ENCODE measurements around the gene FGFR3. TPM values are rescaled to one million over a fixed set of nuclear protein-coding genes. Genes with fewer than 3 reads are reported as not detected.

The FGFR3 gene
- total RNA-seq, 1 experiment from 2014 or later: 49.9 TPM

DNA sequence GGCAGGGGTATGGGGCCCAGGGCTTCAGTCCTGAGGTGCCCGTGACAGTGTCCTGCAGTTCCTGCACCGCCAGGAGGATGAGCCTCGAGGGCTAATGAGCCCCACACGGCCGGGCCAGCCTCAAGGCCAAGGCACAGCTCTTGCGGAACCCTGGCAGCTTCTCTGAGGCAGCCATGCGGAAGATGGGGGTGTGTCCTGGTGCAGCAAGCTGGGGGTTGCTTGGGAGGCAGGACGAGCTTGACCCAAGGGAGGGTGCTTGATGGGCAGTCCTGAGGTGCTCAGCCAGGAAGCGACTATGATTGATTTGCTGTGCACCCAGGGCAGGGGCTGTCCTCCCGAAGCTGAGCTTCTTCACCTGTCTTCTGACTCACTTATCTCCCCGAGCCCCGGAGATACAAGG, 9.1 kb upstream of the FGFR3 start:
- in situ Hi-C loops (cut with HindIII; ENCODE audit: low sequenced_read_pairs): no loop called here
- DNase-seq (ENCODE audit: low spot score): no peak

DNA sequence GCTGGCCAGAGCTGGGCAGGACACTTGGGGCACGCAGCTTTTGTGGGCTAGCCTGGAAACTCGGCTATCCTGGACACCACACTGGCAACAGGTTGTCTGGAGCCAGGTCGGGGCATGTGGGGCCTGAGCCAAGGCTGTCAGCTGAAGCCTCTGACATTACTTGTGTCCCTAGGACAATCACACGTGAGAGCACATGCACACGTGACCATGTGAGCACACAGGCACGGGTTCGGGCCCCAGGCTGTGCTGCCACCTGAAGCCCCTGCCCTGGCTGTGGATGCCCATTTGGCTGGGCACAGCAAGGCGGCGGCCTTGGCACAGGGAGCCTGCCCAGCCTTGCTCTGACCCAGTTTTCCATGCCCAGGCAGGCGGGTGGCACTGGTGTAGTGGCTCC, 8.7 kb upstream of the FGFR3 start:
- in situ Hi-C loops (cut with HindIII; ENCODE audit: low sequenced_read_pairs): no loop called here
- peak; percentile 86 for DNase-seq (ENCODE audit: low spot score)

DNA sequence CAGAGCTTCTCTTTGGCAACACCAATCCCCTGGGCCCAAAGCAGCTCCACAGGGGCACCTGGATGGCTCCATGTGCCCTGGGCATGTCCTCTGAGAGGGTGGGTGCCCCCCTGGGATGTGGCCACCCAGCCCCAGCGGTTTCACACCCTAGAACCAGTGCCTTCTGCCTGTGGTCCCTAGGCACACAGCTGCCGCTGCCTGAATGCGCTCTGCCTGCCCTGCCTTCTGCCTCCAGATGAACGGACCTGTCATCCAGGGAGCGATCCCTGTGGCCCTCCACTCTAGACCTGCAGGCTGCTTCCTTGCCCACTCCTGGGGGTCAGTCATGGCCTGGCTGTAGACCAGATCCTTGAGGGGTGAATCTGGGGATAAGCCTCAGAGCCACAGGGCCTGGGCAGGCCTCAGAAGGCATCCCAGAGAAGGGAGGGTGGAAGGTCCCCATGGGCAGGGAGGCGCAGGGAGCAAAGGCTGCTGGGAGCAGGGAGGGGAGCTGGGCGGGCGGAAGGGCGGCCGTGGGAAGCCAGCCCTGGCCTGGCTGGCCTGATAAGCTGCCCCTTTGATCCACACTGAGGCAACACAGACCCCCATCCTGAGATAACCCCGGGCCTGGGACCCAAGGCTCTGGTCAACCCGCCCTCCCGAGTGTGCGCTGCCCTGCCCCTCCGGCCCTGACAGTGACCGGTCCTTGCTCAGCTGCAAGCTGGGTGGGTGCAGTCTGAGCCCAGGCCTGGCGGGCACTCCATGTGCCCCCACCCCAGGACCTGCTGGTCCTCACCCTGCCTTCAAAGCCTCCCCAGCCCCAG, 8.1 kb upstream of the FGFR3 start:
- peak; percentile 51 for DNase-seq (ENCODE audit: low spot score)
- in situ Hi-C loops (cut with HindIII; ENCODE audit: low sequenced_read_pairs): no loop called here

DNA sequence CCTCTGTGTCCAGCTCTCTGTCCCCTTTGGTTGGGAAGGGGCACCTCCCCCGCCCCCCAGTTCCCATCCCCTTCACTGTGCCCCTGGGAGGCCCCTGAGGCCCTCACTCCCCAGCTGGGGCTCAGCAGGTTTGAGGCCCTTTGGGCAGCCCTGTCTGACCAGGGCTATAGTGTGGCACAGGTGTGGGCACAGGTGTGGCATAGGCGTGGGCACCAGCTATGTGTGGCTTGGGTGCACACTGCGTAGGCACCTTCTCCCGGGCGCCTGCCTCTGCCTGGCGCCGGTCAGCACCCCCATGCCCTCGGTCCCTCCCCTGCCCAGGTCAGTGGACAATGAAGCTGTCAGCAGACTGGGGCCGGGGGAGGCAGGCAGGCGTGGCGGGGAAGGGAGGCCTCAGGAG, 7.5 kb upstream of the FGFR3 start:
- in situ Hi-C loops (cut with HindIII; ENCODE audit: low sequenced_read_pairs): no loop called here
- no peak for DNase-seq (ENCODE audit: low spot score)

DNA sequence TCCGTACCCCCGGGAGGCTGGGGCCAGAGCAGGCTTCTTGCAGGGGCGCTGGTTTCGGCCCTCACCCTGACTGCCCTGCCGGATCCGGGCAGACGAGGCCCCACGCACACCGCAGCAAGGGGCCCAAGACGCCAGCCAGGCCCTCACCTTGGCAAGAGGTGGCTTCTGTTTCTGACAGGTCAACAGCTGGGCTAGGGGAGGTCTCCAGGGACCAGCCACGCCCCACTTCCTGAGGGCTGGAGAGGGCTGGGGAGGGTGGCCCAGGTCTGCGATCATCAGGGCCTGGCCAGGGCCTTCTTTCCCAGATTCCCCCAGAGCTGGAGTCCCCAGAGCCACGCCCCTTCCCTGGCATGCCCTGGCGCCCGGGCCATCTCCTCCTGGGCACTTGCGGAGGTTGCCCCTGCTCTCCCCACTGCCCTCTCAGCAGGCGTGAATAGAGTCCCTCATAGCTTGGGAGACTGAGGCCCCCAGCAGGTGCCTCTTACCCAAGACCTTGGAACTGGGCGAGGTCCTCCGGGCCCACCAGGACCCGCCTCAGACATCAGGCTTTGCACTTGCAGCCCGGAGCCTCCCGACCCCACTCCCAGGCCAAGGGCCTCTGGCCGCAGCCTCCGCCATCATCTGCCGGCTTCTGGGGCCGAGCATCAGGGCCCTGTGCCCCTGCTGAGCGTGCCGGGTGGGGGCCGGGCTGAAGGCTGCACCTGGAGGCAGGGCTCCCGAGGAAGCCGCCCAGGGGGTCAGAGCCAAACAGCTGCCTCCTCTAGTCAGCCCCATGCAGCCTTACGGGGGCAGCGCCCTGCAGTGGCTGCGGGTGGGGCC, 6.3 kb upstream of the FGFR3 start:
- no peak for DNase-seq (ENCODE audit: low spot score)
- in situ Hi-C loops (cut with HindIII; ENCODE audit: low sequenced_read_pairs): no loop called here

DNA sequence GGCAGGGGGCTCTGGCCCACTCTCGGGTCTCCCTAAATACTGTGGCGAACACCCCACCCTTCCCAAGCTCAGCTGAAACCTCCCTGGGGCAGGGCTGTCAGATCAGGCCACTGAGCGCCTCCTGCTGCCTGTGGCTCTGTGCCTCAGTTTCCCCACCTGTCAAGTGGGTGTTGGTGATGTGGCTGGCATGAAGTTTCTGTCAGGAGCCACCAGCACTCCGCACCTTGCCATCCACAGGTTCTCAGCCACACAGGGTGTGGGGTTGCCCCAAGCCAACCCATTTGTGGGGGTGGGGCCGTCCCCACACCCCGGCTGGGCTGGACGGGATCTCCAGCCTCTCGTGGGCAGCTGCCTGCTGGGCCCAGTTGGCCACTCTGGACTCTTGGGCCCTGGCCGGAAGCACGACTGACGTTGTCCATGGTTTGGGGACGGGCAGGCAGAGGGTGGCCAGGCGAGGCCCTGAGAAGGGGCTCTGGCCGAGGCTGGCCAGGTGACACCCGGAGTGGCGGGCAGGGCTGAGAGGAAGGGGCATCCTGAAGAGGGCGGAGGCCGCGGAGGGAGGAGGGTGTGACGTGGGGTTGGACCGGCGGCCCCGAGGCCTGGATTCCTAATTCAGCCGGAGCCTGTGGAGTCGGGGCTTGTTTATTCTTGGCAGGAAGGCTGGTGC, 5.5 kb upstream of the FGFR3 start:
- in situ Hi-C loops (cut with HindIII; ENCODE audit: low sequenced_read_pairs): no loop called here
- DNase-seq (ENCODE audit: low spot score): no peak

DNA sequence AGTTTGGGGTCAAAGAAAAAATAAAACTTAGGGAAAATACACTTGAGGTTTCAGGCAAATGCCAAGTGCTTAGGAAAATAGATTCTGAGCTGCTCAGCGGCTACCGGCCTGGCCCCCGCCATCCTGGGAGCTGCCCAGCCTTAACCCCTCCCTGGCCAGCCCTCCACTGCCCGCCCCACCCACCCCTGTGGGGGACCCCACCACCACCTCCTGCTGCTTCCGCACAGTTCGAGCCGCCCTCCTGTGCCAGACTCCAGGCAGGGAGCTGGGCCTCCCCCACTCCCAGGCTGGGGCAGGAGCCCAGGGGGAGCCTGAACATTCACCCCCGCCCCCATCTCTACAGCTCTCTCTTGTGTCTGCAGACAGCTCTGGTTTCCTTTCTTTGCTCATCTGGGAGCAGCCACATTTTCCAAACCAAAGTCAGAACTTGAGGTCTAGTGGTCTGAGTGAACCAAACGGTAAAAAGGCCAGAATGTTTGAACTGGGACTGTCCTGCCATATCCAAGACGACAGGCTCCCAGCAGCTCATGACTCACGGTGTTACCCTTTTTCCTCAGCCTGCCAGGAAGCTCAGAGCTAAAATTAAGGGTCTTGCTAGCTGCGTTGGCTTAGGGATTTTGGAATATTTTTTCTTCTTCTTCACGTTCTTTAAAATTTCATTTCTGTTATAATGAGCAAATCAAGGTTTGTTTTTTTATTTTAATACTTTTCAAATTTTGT, 4.7 kb upstream of the FGFR3 start:
- in situ Hi-C loops (cut with HindIII; ENCODE audit: low sequenced_read_pairs): no loop called here
- DNase-seq (ENCODE audit: low spot score): no peak

DNA sequence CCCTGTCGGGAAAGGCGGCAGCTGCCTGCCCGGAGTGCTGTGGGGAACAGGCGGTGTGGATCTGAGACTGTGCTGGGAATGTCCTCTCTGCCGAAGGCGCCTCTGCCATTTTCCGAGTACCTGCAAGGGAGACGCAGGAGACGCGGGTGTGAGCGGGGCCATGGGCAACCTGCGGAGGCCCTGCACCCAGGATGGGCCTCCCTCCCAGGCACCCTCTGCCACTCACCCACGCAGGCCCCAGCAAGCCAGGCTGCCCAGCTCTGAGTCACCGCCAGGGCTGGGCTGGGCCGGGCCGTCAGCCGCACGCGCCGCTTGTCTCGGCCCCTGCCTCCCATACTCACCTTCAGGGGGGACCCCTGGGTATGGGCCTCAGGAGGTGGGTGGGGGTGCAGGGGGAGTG, 3.5 kb upstream of the FGFR3 start:
- in situ Hi-C loops (cut with HindIII; ENCODE audit: low sequenced_read_pairs): no loop called here
- DNase-seq (ENCODE audit: low spot score): no peak

DNA sequence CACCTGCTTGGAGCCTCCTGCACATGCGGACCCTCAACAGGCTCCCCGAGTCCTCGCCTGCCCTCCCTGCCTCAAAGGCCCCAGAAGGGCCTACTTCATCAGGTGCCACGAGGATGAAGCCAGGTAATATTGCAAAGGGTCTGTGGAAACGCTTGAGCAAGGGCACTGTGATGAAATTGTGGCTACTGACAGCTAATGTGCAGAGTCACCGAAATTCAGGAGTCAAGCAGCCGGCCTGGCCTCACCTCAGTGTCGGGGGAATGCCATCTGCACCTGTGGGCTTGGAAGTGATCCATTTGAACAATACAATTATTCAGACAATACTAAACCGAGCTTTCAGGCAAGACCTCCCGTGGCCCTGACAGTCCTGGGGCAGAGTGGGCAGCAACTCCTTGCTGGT, 3.1 kb upstream of the FGFR3 start:
- peak; percentile 58 for DNase-seq (ENCODE audit: low spot score)
- in situ Hi-C loops (cut with HindIII; ENCODE audit: low sequenced_read_pairs): no loop called here

DNA sequence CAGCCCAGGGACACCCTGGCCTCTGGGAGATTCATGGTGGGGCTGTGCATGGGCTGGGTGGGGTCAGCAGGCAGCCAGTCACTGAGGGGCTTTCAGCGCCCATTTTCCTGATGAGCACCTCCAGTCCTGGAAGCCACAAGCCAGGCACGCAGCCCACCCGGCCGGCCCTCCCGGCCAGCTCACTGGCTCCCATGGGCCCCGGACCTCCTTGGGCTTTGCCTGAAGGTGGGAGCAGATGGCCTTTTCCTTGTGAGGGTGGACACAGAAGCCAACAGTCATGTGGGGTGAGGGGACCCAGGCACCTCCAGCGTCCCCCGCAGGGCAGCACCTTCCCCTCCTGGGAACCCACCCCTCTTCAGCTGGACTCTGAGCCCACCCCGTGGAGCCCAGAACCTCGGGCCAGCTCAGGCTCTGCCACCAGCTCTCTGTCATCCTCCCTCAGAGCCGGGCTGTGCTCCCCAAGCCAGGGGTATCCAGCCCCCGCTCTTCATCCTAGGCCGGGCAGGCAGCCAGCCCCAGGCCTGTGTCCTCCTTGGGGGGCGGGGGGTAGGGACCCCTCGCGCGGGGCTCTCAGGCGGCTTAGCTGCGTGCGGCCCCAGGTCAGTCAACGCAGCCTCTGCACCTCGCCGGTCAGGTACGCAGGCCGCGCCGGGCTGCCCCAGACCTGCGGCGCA, 798 bp upstream of the FGFR3 start:
- DNase-seq (ENCODE audit: low spot score): no peak
- in situ Hi-C loops (cut with HindIII; ENCODE audit: low sequenced_read_pairs): no loop called here

DNA sequence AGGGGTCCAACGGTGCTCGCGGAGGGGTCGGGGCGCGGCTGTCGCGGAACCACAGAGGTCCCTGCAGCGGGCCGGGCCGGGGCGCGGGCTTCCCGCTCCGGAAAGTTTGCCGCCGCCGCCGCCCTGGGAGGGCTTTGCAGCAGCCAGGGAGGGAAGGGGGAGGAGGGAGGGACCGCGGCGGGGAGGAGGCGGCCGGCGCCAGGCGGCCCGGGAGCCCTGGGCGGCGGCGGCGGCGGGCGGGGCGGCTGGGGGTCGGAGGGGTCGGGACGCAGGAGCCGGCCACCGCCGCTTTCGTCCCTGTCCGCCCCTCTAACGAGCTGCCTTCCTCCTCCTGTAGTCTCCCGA, 375 bp downstream of the FGFR3 start:
- DNase-seq (ENCODE audit: low spot score): no peak
- in situ Hi-C loops (cut with HindIII; ENCODE audit: low sequenced_read_pairs): no loop called here

DNA sequence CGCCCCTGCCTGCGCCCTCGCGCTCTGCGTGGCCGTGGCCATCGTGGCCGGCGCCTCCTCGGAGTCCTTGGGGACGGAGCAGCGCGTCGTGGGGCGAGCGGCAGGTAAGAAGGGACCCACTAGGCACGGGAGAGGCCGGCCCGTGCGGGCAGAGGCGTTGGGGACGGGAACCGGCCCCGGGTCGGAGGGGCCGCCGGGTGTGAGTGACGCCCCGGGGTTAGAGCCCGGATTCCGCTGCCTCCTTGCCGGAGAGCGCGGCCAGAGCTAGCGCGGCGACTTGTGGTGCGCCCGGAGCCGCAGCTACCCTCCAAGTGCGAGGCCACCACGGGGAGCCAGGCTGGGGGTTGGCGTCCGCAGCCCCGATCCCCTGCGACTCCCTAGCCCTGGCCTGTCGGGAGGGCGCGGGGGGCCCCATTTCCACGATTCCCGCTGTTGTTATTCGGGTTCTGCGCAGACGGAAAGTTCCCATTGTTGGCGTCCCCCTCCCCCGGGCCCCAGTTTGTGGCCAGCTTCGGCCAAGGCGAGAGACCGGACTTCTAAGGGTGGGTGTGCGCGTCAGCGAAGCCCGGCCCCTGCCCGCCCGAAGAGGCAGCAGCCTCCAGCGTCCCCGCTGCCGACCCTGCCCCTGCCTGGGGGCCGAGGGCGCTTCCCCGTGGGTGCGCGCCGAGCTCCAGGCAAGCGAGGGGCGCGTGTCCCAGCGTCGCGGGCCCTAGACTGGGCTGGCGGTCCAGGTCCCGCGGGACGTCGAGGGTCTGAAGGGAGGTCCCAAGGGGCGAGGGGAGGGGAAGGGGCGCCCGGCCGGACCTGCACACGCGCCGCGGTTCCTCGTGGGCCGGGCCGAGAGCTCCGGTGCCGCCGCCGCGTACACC, 1.1 kb downstream of the FGFR3 start:
- in situ Hi-C loops (cut with HindIII; ENCODE audit: low sequenced_read_pairs): no loop called here

DNA sequence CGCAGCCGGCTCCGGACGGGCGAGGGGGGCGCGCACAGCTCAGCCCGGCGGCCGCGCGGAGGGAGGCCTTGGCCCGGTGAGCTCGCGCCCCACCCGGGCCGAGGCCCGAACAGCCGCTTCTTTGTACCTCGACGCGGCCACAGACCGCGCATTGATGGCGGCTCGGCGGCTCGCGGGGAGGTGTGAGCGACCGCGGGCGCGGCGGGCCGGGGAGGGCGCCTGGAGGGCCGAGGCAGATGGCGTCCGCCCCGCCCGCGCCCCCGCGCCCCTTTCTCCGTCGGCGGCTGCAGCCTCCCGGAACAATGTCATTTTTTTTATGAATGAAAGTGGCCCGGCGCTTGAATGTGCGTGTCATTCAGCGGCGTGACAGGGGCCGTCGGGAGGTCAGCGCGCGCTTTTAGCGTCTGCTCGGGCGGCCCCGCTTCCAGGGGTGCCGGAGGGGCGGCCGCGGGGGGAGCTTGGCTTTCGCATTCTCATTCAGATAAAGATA, 1.8 kb downstream of the FGFR3 start:
- DNase-seq (ENCODE audit: low spot score): no peak
- in situ Hi-C loops (cut with HindIII; ENCODE audit: low sequenced_read_pairs): no loop called here

More for the DNA sequence above, 1.1 kb downstream of the FGFR3 start:
- DNase-seq (ENCODE audit: low spot score): no peak

DNA sequence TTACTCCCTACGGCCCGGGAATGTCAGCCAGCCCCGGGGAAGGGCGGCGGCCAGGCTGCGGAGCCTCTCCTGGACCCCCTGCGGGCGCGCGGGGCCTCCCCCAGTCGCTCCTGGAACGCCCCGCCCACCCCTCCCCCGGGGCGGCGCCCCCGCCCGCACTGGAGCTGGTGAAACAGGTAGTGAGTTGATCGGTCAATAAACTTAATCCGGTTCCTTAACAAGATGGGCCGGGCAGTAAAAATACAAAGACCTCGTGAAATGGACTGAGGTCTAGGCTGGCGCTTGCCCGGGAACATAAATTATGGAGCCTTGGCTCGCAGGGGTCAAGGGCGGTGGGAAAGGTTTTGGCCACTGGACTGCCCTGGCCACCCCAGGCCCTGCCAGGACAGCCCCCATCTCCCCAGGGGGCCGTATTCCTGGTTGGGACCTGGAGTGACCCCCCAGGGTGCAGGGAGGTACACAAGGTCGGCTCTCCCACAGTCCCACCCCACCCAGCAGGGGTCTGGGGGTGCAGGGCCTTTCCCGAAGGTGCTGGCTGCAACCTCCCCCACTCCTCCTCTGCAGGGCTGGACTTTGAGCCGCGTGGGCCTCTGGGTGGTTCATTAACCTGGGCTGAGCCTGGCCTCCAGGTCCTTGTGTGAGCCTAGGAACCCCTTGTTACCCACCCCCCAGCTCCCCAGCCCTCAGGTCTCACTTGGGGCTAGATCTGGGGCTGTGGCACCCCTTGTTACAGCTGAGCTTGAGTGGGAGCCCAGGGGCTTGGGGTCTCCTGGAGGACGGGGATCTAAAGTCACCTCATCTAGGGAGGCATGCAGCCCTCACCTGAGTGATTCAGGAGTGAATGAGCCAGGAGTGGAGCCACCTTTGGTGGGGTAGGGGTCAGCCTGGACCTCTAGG, 2.5 kb downstream of the FGFR3 start:
- in situ Hi-C loops (cut with HindIII; ENCODE audit: low sequenced_read_pairs): no loop called here
- DNase-seq (ENCODE audit: low spot score): no peak

DNA sequence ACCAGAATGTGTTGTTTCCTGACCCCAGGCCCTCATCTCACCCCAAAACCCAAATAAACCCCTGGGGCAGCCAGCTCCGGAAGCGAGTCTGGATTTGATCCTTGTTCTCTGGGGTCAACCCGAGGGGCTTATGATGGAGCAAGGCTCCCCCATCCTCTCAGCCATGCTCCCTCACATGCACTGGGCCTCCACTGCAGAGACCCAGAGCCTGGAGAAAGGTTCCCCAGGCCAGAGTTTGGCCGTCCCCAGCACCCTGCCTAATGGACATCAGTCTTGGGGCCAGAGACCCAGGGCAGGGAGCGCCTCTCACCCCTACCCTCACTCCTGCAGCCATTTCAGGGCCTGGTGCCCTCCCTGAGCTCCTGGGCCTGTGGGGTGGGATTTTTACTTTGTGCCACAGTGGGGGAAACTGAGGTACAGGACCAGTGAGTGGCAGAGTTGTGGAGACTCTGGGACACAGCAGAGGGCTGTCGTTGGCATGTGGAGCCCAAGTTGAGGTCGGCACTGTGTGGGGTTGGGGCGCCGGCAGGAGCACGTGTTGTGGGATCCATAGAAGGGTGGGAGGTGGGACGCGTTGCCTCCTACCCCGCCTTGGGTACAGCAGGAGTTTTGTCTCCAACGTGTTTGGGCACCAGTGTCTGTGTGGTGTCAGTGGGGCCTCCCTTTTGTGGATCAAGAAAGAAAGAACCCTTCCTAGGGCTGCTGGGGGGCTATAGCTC, 3.6 kb downstream of the FGFR3 start:
- in situ Hi-C loops (cut with HindIII; ENCODE audit: low sequenced_read_pairs): no loop called here
- DNase-seq (ENCODE audit: low spot score): no peak

DNA sequence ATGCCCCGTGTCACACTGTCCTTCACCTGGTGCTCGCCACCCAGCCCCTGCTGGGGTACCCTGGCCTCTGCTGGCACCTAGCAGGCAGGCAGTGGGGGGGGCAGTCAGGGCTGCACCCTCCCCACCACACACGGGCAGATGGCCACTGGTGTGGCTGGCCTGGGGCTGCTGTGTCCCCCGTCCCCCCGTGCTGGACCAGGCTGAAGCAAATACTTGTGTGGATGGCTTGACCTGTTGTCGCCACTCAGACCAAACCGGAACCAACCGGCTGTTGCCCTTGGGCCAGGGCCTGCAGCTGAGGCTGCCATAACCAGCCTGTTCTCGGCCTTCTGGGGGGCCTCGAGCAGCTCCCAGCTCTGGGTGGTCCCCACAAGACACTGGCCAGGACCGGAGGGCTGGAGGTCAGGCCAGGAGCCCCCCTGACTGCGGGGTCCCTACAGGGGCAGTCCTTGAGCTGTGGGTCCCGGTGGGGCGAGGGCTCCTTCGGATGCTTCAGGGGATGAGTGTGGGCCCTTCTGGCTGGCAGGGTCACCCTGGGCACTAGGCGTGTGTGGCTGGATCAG, 4.3 kb downstream of the FGFR3 start:
- no peak for DNase-seq (ENCODE audit: low spot score)
- in situ Hi-C loops (cut with HindIII; ENCODE audit: low sequenced_read_pairs): no loop called here

Measured in G401 (cell line).